Measurements from ENCODE around the gene PIGR. TPM values are rescaled to one million over a fixed set of nuclear protein-coding genes. Genes with fewer than 3 reads are reported as not detected.
A peak's percentile ranks its signal among the peaks of the same experiment; 100 is the strongest.

PIGR gene
- total and polyA plus RNA-seq, 9 of the 15 experiments (the other 6 are each of a cell fraction or from before 2014, with no cell fraction given): 0.01 to 1.5 (median 0.03) TPM; not detected in 4

GRCh38 chr1:206969090-206969489, 22.8 kb upstream of the PIGR start (continued):
- no peak for TF ChIP-seq SREBF1 (IDR thresholded peaks at IDR 0.05; ENCODE audit: borderline replicate concordance, low read depth, low read length)
- TF ChIP-seq ZNF143 (CRISPR knock-in tag; IDR thresholded peaks at IDR 0.05): no peak
- TF ChIP-seq HDGF (IDR thresholded peaks at IDR 0.05): no peak
- TF ChIP-seq, protein P1, sequence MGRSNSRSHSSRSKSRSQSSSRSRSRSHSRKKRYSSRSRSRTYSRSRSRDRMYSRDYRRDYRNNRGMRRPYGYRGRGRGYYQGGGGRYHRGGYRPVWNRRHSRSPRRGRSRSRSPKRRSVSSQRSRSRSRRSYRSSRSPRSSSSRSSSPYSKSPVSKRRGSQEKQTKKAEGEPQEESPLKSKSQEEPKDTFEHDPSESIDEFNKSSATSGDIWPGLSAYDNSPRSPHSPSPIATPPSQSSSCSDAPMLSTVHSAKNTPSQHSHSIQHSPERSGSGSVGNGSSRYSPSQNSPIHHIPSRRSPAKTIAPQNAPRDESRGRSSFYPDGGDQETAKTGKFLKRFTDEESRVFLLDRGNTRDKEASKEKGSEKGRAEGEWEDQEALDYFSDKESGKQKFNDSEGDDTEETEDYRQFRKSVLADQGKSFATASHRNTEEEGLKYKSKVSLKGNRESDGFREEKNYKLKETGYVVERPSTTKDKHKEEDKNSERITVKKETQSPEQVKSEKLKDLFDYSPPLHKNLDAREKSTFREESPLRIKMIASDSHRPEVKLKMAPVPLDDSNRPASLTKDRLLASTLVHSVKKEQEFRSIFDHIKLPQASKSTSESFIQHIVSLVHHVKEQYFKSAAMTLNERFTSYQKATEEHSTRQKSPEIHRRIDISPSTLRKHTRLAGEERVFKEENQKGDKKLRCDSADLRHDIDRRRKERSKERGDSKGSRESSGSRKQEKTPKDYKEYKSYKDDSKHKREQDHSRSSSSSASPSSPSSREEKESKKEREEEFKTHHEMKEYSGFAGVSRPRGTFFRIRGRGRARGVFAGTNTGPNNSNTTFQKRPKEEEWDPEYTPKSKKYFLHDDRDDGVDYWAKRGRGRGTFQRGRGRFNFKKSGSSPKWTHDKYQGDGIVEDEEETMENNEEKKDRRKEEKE (IDR thresholded peaks at IDR 0.05; ENCODE audit: borderline replicate concordance in 1 of 2, control insufficient read depth in 1 of 2, low read depth in 2 of 2, low read length in 1 of 2): no peak
- no peak for TF ChIP-seq RBBP5 (IDR thresholded peaks at IDR 0.05; ENCODE audit: borderline replicate concordance, insufficient read depth, low read length, poor library complexity, severe bottlenecking)
- TF ChIP-seq CBFA2T2 (conservative IDR thresholded peaks at IDR 0.05): 0 out of 2 replicates have a peak, but pooled peaks have one; percentile 10
- TF ChIP-seq, protein P2, sequence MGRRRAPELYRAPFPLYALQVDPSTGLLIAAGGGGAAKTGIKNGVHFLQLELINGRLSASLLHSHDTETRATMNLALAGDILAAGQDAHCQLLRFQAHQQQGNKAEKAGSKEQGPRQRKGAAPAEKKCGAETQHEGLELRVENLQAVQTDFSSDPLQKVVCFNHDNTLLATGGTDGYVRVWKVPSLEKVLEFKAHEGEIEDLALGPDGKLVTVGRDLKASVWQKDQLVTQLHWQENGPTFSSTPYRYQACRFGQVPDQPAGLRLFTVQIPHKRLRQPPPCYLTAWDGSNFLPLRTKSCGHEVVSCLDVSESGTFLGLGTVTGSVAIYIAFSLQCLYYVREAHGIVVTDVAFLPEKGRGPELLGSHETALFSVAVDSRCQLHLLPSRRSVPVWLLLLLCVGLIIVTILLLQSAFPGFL (CRISPR knock-in tag; IDR thresholded peaks at IDR 0.05): no peak
- no peak for TF ChIP-seq ZSCAN29 (IDR thresholded peaks at IDR 0.05)
- TF ChIP-seq PRDM10 (IDR thresholded peaks at IDR 0.05; ENCODE audit: partially characterized antibody): no peak
- no peak for TF ChIP-seq NFIX (CRISPR knock-in tag; IDR thresholded peaks at IDR 0.05; ENCODE audit: low read depth)
- TF ChIP-seq MTA3 (IDR thresholded peaks at IDR 0.05; ENCODE audit: borderline replicate concordance): no peak
- peak; percentile 78 for TF ChIP-seq C11orf30 (IDR thresholded peaks at IDR 0.05; ENCODE audit: low read depth)
- TF ChIP-seq CBFA2T3 (IDR thresholded peaks at IDR 0.05): peak; percentile 51; the same call in 1 of the 2 replicates
- no peak for TF ChIP-seq NFE2L1 (tag; IDR thresholded peaks at IDR 0.05; ENCODE audit: borderline replicate concordance, low read depth)
- TF ChIP-seq, protein P3, sequence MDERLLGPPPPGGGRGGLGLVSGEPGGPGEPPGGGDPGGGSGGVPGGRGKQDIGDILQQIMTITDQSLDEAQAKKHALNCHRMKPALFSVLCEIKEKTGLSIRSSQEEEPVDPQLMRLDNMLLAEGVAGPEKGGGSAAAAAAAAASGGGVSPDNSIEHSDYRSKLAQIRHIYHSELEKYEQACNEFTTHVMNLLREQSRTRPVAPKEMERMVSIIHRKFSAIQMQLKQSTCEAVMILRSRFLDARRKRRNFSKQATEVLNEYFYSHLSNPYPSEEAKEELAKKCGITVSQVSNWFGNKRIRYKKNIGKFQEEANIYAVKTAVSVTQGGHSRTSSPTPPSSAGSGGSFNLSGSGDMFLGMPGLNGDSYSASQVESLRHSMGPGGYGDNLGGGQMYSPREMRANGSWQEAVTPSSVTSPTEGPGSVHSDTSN (CRISPR knock-in tag; IDR thresholded peaks at IDR 0.05; ENCODE audit: low read depth): no peak
- TF ChIP-seq, protein P3 (tag; conservative IDR thresholded peaks at IDR 0.05; ENCODE audit: low read depth): no peak
- no peak for TF ChIP-seq MCM2 (IDR thresholded peaks at IDR 0.05; ENCODE audit: low read depth)
- no peak for TF ChIP-seq PHF20 (IDR thresholded peaks at IDR 0.05; ENCODE audit: partially characterized antibody)
- TF ChIP-seq ZBTB8A (IDR thresholded peaks at IDR 0.05; ENCODE audit: partially characterized antibody): no peak
